ENCODE data around the gene GPER1. TPM values are rescaled to one million over a fixed set of nuclear protein-coding genes. Genes with fewer than 3 reads are reported as not detected.

The GPER1 gene
- total RNA-seq, 1 donor from 2014 or later, result 6.7 TPM

DNA sequence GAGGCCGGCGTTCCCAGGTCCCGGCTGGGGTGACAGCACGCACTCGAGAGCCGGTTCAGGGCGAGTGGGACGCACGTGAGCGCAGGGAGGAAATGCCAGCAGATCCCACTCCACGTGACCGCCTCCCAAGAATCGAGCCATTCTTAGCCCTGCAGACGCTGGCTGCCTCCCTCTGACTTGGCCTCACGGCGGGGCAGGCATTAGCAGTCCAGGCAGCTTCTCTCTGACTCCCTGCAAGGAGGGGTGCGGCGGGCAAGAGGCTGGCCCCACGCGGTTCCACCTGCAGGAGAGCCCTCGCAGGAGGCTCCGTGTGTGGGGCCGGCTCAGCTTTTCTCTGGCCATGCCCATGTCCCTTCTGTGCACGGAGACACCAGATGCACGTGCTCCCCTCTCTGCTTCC, 33.5 kb upstream of the GPER1 start:
- peak; percentile 51 for DNase-seq

- peak; percentile 88 for DNase-seq
Observed at GRCh38 chr7:1054861-1055450, 33.0 kb upstream of the GPER1 start.

DNA sequence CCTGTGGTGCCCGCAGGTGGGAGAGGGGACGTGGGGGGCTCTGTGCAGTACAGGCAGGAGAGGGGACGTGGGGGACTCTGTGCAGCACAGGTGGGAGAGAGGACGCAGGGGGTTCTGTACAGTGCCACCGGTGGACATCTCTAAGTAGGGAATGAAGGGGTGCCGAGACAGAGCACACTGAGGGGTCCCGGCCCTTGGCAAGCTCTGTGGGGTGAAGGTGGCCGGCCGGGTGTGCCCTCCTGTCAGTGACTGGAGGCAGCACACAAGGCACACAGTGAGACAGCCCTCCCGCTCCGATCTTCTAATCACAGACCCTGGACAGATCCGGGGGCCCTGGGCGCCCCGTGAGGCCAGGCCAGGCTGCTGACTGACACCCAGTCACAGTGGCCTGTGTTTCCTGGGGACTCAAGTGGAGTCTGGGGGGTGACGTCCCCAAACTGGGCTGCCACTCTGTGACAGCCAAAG, 32.4 kb upstream of the GPER1 start:
- no peak for DNase-seq

- DNase-seq, result no peak
Observed at GRCh38 chr7:1055956-1056784, 31.7 kb upstream of the GPER1 start.

DNA sequence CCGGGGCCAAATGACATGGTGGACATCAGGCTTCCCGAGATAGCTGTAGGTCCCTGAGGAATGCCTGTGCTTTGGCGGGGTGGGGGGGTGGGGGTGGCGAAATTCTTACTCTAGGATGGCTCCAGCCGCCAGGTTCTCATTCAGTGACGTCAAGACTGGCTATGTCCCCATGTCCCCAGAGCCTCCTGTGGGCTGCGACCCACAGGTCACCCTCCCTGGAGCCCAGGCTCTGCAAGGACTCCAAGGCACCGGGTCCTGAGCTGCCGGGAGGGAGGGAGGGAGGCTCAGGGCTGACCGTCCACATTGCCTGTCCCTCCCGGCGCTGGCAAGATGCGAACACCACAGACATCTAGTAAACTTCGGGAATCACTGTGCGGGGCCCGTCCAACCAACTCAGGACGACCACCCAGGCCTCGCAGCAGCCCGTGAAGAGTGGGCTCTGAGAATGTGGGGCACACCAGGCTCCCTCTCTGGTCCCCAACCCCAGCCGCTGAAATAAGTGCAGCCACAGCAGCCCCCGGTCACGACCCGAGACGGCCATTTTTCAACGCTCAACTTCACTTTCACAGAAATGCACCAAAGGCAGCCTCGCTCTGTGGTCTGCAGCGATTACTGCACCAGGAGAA, 31.0 kb upstream of the GPER1 start:
- DNase-seq, result no peak

DNA sequence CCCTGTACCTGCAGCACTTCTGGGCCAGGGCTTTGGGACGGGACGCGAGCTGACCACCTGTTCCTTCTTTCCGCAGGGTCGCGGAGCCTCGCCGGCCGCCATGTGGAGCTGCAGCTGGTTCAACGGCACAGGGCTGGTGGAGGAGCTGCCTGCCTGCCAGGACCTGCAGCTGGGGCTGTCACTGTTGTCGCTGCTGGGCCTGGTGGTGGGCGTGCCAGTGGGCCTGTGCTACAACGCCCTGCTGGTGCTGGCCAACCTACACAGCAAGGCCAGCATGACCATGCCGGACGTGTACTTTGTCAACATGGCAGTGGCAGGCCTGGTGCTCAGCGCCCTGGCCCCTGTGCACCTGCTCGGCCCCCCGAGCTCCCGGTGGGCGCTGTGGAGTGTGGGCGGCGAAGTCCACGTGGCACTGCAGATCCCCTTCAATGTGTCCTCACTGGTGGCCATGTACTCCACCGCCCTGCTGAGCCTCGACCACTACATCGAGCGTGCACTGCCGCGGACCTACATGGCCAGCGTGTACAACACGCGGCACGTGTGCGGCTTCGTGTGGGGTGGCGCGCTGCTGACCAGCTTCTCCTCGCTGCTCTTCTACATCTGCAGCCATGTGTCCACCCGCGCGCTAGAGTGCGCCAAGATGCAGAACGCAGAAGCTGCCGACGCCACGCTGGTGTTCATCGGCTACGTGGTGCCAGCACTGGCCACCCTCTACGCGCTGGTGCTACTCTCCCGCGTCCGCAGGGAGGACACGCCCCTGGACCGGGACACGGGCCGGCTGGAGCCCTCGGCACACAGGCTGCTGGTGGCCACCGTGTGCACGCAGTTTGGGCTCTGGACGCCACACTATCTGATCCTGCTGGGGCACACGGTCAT, 30.3 kb upstream of the GPER1 start:
- DNase-seq, result peak; percentile 84

GRCh38 chr7:1058311-1058710, 29.6 kb upstream of the GPER1 start:
- no peak for DNase-seq

DNA sequence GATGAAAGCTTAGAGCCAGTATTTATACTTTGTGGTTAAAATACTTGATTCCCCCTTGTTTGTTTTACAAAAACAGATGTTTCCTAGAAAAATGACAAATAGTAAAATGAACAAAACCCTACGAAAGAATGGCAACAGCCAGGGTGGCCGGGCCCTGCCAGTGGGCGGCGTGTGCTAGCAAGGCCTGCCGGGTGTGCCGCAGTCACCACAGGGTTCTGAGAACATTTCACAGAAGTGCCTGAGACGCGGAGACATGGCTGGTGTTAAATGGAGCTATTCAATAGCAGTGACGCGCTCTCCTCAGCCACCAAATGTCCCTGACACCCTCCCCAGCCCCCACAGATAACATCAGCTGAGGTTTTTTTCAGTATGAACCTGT, 29.1 kb upstream of the GPER1 start:
- DNase-seq, result peak; percentile 60

GRCh38 chr7:1059200-1060091, 28.5 kb upstream of the GPER1 start:
- DNase-seq, result peak; percentile 82

- DNase-seq, result no peak
Observed at GRCh38 chr7:1060315-1061072, 27.4 kb upstream of the GPER1 start.

- DNase-seq, result no peak
Observed at GRCh38 chr7:1061180-1061579, 26.7 kb upstream of the GPER1 start.

GRCh38 chr7:1062296-1063294, 25.3 kb upstream of the GPER1 start:
- peak; percentile 61 for DNase-seq

- no peak for DNase-seq
Observed at GRCh38 chr7:1063361-1063760, 24.6 kb upstream of the GPER1 start.

GRCh38 chr7:1064581-1064980, 23.3 kb upstream of the GPER1 start:
- DNase-seq, result no peak

- no peak for DNase-seq
Observed at GRCh38 chr7:1065263-1065584, 22.7 kb upstream of the GPER1 start.

GRCh38 chr7:1065585-1066241, 22.2 kb upstream of the GPER1 start:
- DNase-seq, result peak; percentile 87

DNA sequence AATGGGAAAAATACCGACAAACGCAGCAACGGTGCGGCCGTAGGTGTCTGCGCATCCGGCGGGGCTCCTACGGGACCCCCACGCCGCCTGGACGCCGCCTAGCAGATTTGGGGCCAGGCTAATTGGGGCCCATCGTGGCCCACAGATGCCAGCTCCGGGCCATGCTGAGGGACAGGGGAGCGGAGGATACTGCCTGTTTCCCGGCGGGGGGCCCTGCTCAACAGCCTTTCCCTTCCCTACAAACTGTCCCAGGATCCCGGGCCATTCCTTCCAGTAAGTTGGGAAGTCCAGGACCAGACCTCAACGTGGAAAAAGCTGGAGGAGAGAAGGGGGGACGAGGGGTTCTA, 21.7 kb upstream of the GPER1 start:
- no peak for DNase-seq

DNA sequence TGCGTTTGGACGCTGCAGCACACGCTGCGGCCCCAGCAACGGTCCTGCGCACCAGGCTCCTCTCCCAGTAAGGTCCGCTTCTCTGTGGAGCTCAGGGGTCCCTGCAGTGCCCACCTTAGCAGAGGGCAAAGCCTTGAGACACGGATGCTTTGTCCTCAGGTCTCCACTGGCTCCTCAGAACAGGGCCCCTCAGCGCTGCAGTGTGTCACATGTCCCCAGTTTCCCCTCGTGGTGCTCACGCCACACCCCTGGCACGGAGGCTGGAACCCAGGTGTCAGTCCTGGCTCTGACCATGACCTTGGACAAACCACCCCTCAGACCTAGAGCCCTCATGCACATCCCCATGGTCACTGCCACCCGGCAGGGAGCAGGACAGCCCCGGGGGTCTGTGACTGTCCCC, 19.9 kb upstream of the GPER1 start:
- DNase-seq, result no peak

DNA sequence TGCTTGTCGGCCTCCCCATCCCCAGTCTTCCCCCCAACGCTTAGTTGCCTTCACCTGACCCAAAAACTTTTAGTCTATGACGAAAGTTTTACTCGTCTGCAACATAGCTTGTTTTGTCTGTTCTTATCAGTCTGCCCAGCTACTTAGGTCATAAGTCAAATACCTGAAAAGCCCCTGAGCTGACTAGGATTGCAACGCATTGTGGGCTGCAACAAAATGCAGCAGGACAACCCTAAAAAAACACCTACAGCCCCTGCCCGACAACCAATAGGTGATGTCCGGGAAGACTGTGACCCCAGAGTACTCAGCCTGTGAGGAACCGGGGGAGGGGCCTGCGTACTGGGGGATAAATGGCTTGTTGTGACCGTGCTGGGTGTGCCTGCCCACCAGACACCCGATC, 19.3 kb upstream of the GPER1 start:
- no peak for DNase-seq
